HEK293 (cell line): Measurements from ENCODE around the gene OBSL1.

Source experiments
- BCL11A ChIP-seq: fragments of 450-650 bp; formaldehyde crosslinking; IDR thresholded peaks from 2 replicates; pipeline ENCODE4 v1.5.1; 2016; ENCODE audit warnings: low read depth, missing biosample characterization, missing genetic modification characterization
- FEZF1 ChIP-seq: fragments of 450-650 bp; formaldehyde crosslinking; IDR thresholded peaks from 2 replicates; pipeline ENCODE4 v1.5.1; 2016; ENCODE audit warnings: missing biosample characterization, missing genetic modification characterization
- GLIS1 ChIP-seq: fragments of 450-650 bp; formaldehyde crosslinking; IDR thresholded peaks from 2 replicates; pipeline ENCODE4 v1.5.1; 2016; ENCODE audit warnings: missing biosample characterization, missing genetic modification characterization
- KLF7 ChIP-seq: fragments of 450-650 bp; formaldehyde crosslinking; IDR thresholded peaks from 2 replicates; pipeline ENCODE4 v1.5.1; 2016; ENCODE audit warnings: missing biosample characterization, missing genetic modification characterization, borderline replicate concordance
- SP7 ChIP-seq: fragments of 450-650 bp; formaldehyde crosslinking; IDR thresholded peaks from 2 replicates; pipeline ENCODE4 v1.5.1; 2016; ENCODE audit warnings: missing biosample characterization, missing genetic modification characterization
- ZBTB1 ChIP-seq: fragments of 450-650 bp; formaldehyde crosslinking; IDR thresholded peaks from 2 replicates; pipeline ENCODE4 v1.5.1; 2016; ENCODE audit warnings: missing biosample characterization, missing genetic modification characterization
- ZFP3 ChIP-seq: fragments of 450-650 bp; formaldehyde crosslinking; IDR thresholded peaks from 2 replicates; pipeline ENCODE4 v1.5.1; 2016; ENCODE audit warnings: low read depth, missing biosample characterization, missing genetic modification characterization
- ZFP41 ChIP-seq: fragments of 450-650 bp; formaldehyde crosslinking; IDR thresholded peaks from 2 replicates; pipeline ENCODE4 v1.5.1; 2016; ENCODE audit warnings: missing biosample characterization, missing genetic modification characterization, borderline replicate concordance
- ZNF157 ChIP-seq: fragments of 450-650 bp; formaldehyde crosslinking; IDR thresholded peaks from 2 replicates; pipeline ENCODE4 v1.5.1; 2016; ENCODE audit warnings: missing biosample characterization, missing genetic modification characterization
- ZNF19 ChIP-seq: fragments of 450-650 bp; formaldehyde crosslinking; IDR thresholded peaks from 2 replicates; pipeline ENCODE4; 2016; ENCODE audit warnings: missing biosample characterization, missing genetic modification characterization, low read depth
- ZNF239 ChIP-seq: fragments of 450-650 bp; formaldehyde crosslinking; IDR thresholded peaks from 2 replicates; pipeline ENCODE4 v1.5.1; 2016; ENCODE audit warnings: missing biosample characterization, missing genetic modification characterization
- ZNF248 ChIP-seq: fragments of 450-650 bp; formaldehyde crosslinking; IDR thresholded peaks from 2 replicates; pipeline ENCODE4 v1.5.1; 2017; ENCODE audit warnings: missing biosample characterization, missing genetic modification characterization
- ZNF366 ChIP-seq: fragments of 450-650 bp; formaldehyde crosslinking; conservative IDR thresholded peaks from 2 replicates; pipeline ENCODE4 v1.5.1; 2016; ENCODE audit warnings: missing biosample characterization, missing genetic modification characterization
- ZNF501 ChIP-seq: fragments of 450-650 bp; formaldehyde crosslinking; IDR thresholded peaks from 2 replicates; pipeline ENCODE4 v1.5.1; 2016; ENCODE audit warnings: missing biosample characterization, missing genetic modification characterization
- ZNF561 ChIP-seq: fragments of 450-650 bp; IDR thresholded peaks from 2 replicates; pipeline ENCODE4 v1.5.1; 2018; ENCODE audit warnings: missing biosample characterization, missing genetic modification characterization, borderline replicate concordance
- ZNF571 ChIP-seq: fragments of 450-650 bp; formaldehyde crosslinking; IDR thresholded peaks from 2 replicates; pipeline ENCODE4 v1.5.0; 2017; ENCODE audit warnings: missing biosample characterization, missing genetic modification characterization
- ZNF621 ChIP-seq: fragments of 450-650 bp; formaldehyde crosslinking; IDR thresholded peaks from 2 replicates; pipeline ENCODE4 v1.5.1; 2017; ENCODE audit warnings: missing biosample characterization, missing genetic modification characterization
- ZNF785 ChIP-seq: fragments of 450-650 bp; formaldehyde crosslinking; IDR thresholded peaks from 2 replicates; pipeline ENCODE4 v1.5.1; 2016; ENCODE audit warnings: missing biosample characterization, missing genetic modification characterization
- ZSCAN30 ChIP-seq: fragments of 450-650 bp; IDR thresholded peaks from 2 replicates; pipeline ENCODE4 v1.5.1; 2018; ENCODE audit warnings: missing biosample characterization, mild to moderate bottlenecking, missing genetic modification characterization, moderate library complexity
- TF ChIP-seq, protein P1 (sequence below): fragments of 450-650 bp; formaldehyde crosslinking; IDR thresholded peaks from 2 replicates; pipeline ENCODE4 v1.5.1; 2017; ENCODE audit warnings: missing biosample characterization, missing genetic modification characterization
- TF ChIP-seq, protein P2 (sequence below): fragments of 450-650 bp; formaldehyde crosslinking; IDR thresholded peaks from 2 replicates; pipeline ENCODE4 v1.5.1; 2016; ENCODE audit warnings: missing biosample characterization, missing genetic modification characterization
- TF ChIP-seq, protein P3 (sequence below): fragments of 450-650 bp; formaldehyde crosslinking; IDR thresholded peaks from 2 replicates; pipeline ENCODE4 v1.5.1; 2016; ENCODE audit warnings: missing biosample characterization, missing genetic modification characterization
- TF ChIP-seq, protein P4 (sequence below): fragments of 450-650 bp; formaldehyde crosslinking; IDR thresholded peaks from 2 replicates; pipeline ENCODE4 v1.5.1; 2016; ENCODE audit warnings: missing biosample characterization, missing genetic modification characterization
- TF ChIP-seq, protein P5 (sequence below): fragments of 450-650 bp; formaldehyde crosslinking; conservative IDR thresholded peaks from 2 replicates; pipeline ENCODE4 v1.5.1; 2016; ENCODE audit warnings: low read depth, missing biosample characterization, missing genetic modification characterization
- TF ChIP-seq, protein P6 (sequence below): fragments of 450-650 bp; formaldehyde crosslinking; IDR thresholded peaks from 2 replicates; pipeline ENCODE4 v1.5.1; 2016; ENCODE audit warnings: missing biosample characterization, missing genetic modification characterization
- TF ChIP-seq, protein P7 (sequence below): fragments of 450-650 bp; formaldehyde crosslinking; IDR thresholded peaks from 2 replicates; pipeline ENCODE4 v1.5.1; 2016; ENCODE audit warnings: missing biosample characterization, missing genetic modification characterization

Gene OBSL1

DNA sequence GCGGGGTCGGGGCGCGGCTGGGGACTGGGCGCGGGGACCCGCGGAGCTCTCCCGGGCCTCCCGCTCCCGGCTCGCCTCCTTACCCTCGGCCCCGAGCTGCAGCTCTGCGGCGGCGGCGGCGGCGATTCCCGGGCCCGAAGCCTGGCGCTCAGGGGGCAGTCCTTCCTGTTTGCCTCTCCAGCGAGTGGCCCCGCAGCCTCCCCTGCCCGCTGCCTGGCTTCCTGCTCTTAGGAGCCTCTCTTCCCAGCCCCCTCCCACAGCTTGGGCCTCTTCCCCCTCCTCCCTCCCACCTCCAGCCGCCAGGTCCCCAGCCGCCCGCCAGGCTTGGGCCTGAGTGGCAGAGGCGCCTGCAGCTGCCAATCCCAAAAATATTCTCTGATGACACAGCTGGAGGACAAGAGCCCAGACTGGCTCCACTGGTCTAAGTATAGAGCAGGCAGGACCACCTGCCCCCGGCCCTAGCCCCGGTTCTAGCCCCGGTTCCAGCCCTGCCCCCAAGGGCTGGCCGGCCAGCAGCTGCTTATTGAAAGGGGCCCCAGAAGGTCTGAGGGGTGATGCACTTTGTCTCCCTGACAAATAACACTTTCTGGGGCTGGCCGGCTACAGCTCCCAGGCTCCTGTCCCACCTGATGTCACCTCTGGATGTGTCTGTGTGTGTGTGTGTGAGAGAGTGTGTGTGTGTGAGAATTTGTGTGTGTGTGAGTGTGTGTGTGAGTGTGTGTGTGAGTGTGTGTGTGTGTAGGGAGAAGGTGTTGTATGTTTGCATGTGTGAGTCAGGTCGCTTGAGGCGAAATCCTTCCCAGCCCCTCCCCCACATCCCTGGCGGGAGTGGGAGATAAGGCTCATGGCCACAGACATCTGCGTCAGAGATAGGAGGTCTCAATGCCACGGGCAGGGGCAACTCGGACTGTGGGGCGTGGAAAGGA lies at the start of gene OBSL1 (continued):
- TF ChIP-seq, protein P1, sequence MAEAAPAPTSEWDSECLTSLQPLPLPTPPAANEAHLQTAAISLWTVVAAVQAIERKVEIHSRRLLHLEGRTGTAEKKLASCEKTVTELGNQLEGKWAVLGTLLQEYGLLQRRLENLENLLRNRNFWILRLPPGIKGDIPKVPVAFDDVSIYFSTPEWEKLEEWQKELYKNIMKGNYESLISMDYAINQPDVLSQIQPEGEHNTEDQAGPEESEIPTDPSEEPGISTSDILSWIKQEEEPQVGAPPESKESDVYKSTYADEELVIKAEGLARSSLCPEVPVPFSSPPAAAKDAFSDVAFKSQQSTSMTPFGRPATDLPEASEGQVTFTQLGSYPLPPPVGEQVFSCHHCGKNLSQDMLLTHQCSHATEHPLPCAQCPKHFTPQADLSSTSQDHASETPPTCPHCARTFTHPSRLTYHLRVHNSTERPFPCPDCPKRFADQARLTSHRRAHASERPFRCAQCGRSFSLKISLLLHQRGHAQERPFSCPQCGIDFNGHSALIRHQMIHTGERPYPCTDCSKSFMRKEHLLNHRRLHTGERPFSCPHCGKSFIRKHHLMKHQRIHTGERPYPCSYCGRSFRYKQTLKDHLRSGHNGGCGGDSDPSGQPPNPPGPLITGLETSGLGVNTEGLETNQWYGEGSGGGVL = peak; percentile 96
- TF ChIP-seq ZNF366 (tag by site-specific recombination) (peak; percentile 86), GLIS1 (tag by site-specific recombination) (peak; percentile 5; the same call in 1 of the 2 replicates), ZNF561 (tag by site-specific recombination) (no peak), ZBTB1 (no peak), ZFP41 (tag by site-specific recombination) (no peak), FEZF1 (tag by site-specific recombination) (peak; percentile 4; the same call in 1 of the 2 replicates), ZNF248 (tag by site-specific recombination) (peak; percentile 80), ZFP3 (tag by site-specific recombination) (no peak), ZNF19 (tag by site-specific recombination) (no peak), ZNF157 (tag by site-specific recombination) (no peak), KLF7 (peak; percentile 61; the same call in 1 of the 2 replicates), ZNF571 (no peak), ZNF621 (peak; percentile 80; the same call in 1 of the 2 replicates), ZSCAN30 (no peak), ZNF785 (tag by site-specific recombination) (peak; percentile 93), ZNF239 (tag by site-specific recombination) (peak; percentile 21; the same call in 1 of the 2 replicates), BCL11A (tag by site-specific recombination) (peak; percentile 89), SP7 (tag by site-specific recombination) (peak; percentile 81), ZNF501 (tag by site-specific recombination) (peak; percentile 82)
- TF ChIP-seq, protein P2, sequence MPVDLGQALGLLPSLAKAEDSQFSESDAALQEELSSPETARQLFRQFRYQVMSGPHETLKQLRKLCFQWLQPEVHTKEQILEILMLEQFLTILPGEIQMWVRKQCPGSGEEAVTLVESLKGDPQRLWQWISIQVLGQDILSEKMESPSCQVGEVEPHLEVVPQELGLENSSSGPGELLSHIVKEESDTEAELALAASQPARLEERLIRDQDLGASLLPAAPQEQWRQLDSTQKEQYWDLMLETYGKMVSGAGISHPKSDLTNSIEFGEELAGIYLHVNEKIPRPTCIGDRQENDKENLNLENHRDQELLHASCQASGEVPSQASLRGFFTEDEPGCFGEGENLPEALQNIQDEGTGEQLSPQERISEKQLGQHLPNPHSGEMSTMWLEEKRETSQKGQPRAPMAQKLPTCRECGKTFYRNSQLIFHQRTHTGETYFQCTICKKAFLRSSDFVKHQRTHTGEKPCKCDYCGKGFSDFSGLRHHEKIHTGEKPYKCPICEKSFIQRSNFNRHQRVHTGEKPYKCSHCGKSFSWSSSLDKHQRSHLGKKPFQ = peak; percentile 82
- TF ChIP-seq, protein P3, sequence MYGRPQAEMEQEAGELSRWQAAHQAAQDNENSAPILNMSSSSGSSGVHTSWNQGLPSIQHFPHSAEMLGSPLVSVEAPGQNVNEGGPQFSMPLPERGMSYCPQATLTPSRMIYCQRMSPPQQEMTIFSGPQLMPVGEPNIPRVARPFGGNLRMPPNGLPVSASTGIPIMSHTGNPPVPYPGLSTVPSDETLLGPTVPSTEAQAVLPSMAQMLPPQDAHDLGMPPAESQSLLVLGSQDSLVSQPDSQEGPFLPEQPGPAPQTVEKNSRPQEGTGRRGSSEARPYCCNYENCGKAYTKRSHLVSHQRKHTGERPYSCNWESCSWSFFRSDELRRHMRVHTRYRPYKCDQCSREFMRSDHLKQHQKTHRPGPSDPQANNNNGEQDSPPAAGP (tag by site-specific recombination) = peak; percentile 91
- TF ChIP-seq, protein P4, sequence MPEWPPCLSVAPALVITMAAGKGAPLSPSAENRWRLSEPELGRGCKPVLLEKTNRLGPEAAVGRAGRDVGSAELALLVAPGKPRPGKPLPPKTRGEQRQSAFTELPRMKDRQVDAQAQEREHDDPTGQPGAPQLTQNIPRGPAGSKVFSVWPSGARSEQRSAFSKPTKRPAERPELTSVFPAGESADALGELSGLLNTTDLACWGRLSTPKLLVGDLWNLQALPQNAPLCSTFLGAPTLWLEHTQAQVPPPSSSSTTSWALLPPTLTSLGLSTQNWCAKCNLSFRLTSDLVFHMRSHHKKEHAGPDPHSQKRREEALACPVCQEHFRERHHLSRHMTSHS (tag by site-specific recombination) = peak; percentile 47; the same call in 1 of the 2 replicates
- TF ChIP-seq, protein P5, sequence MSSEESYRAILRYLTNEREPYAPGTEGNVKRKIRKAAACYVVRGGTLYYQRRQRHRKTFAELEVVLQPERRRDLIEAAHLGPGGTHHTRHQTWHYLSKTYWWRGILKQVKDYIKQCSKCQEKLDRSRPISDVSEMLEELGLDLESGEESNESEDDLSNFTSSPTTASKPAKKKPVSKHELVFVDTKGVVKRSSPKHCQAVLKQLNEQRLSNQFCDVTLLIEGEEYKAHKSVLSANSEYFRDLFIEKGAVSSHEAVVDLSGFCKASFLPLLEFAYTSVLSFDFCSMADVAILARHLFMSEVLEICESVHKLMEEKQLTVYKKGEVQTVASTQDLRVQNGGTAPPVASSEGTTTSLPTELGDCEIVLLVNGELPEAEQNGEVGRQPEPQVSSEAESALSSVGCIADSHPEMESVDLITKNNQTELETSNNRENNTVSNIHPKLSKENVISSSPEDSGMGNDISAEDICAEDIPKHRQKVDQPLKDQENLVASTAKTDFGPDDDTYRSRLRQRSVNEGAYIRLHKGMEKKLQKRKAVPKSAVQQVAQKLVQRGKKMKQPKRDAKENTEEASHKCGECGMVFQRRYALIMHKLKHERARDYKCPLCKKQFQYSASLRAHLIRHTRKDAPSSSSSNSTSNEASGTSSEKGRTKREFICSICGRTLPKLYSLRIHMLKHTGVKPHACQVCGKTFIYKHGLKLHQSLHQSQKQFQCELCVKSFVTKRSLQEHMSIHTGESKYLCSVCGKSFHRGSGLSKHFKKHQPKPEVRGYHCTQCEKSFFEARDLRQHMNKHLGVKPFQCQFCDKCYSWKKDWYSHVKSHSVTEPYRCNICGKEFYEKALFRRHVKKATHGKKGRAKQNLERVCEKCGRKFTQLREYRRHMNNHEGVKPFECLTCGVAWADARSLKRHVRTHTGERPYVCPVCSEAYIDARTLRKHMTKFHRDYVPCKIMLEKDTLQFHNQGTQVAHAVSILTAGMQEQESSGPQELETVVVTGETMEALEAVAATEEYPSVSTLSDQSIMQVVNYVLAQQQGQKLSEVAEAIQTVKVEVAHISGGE = peak; percentile 59
- TF ChIP-seq, protein P6, sequence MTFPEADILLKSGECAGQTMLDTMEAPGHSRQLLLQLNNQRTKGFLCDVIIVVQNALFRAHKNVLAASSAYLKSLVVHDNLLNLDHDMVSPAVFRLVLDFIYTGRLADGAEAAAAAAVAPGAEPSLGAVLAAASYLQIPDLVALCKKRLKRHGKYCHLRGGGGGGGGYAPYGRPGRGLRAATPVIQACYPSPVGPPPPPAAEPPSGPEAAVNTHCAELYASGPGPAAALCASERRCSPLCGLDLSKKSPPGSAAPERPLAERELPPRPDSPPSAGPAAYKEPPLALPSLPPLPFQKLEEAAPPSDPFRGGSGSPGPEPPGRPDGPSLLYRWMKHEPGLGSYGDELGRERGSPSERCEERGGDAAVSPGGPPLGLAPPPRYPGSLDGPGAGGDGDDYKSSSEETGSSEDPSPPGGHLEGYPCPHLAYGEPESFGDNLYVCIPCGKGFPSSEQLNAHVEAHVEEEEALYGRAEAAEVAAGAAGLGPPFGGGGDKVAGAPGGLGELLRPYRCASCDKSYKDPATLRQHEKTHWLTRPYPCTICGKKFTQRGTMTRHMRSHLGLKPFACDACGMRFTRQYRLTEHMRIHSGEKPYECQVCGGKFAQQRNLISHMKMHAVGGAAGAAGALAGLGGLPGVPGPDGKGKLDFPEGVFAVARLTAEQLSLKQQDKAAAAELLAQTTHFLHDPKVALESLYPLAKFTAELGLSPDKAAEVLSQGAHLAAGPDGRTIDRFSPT = peak; percentile 97
- TF ChIP-seq, protein P7, sequence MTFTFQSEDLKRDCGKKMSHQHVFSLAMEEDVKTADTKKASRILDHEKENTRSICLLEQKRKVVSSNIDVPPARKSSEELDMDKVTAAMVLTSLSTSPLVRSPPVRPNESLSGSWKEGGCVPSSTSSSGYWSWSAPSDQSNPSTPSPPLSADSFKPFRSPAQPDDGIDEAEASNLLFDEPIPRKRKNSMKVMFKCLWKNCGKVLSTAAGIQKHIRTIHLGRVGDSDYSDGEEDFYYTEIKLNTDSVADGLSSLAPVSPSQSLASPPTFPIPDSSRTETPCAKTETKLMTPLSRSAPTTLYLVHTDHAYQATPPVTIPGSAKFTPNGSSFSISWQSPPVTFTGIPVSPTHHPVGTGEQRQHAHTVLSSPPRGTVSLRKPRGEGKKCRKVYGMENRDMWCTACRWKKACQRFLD = no peak
